Measurements from ENCODE around the gene ARCN1. TPM values are rescaled to one million over a fixed set of nuclear protein-coding genes. Genes with fewer than 3 reads are reported as not detected.

The ARCN1 gene
- polyA plus RNA-seq, 1 donor, result 139 TPM

GRCh38 chr11:118636569-118637290 is 64.5 kb downstream of the ARCN1 start:
- Histone ChIP-seq H3K27me3 (ENCODE audit: control insufficient read depth, insufficient read depth, low read length) (no peaks in the 10 kb centered on the region), H3K4me3 (ENCODE audit: low read length) (no peak overlapping the region), H3K9me3 (ENCODE audit: control insufficient read depth, low read depth, low read length) (no peaks in the 10 kb centered on the region), H3K27ac (ENCODE audit: low read length) (no peak overlapping the region), H3K36me3 (ENCODE audit: control insufficient read depth, insufficient read depth, low read length) (peaks cover 39% of the 10 kb centered on the region), H3K4me1 (ENCODE audit: control insufficient read depth, insufficient read depth, low read length) (peaks cover 46% of the 10 kb centered on the region)
- WGBS (ENCODE audit: insufficient coverage, low lambda C conversion rate), result no CpG with 5 or more reads among the region's 8 CpGs
- no peak for DNase-seq

DNA sequence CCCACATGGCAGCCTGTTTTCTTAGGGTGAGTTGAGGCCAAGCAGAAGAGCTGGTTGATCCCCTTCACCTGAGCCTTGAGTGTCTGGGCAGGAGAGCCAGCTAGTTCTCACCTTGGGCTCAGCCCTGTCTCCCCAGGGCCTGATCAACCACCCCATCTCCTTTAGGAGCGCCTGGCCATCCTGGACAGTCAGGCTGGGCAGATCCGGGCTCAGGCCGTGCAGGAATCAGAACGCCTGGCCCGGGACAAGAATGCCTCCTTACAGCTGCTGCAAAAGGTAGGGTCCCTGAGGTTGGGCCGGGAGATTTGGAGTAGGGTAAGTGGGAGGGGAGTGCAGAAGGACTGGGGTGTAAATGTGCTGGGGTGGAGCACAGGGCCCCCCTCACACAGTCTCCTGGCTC is 66.5 kb downstream of the ARCN1 start:
- Histone ChIP-seq H3K4me3 (ENCODE audit: low read length) (no peak overlapping the region), H3K27me3 (ENCODE audit: control insufficient read depth, insufficient read depth, low read length) (no peaks in the 10 kb centered on the region), H3K4me1 (ENCODE audit: control insufficient read depth, insufficient read depth, low read length) (peaks cover 46% of the 10 kb centered on the region), H3K9me3 (ENCODE audit: control insufficient read depth, low read depth, low read length) (no peaks in the 10 kb centered on the region), H3K36me3 (ENCODE audit: control insufficient read depth, insufficient read depth, low read length) (peaks cover 44% of the 10 kb centered on the region), H3K27ac (ENCODE audit: low read length) (no peak overlapping the region)
- no peak for DNase-seq
- WGBS (ENCODE audit: insufficient coverage, low lambda C conversion rate), result no CpG with 5 or more reads among the region's 6 CpGs

- Histone ChIP-seq H3K36me3 (ENCODE audit: control insufficient read depth, insufficient read depth, low read length) (peaks cover 53% of the 10 kb centered on the region), H3K9me3 (ENCODE audit: control insufficient read depth, low read depth, low read length) (no peaks in the 10 kb centered on the region), H3K4me3 (ENCODE audit: low read length) (no peak overlapping the region), H3K27me3 (ENCODE audit: control insufficient read depth, insufficient read depth, low read length) (no peaks in the 10 kb centered on the region), H3K4me1 (ENCODE audit: control insufficient read depth, insufficient read depth, low read length) (peaks cover 35% of the 10 kb centered on the region), H3K27ac (ENCODE audit: low read length) (no peak overlapping the region)
- WGBS (ENCODE audit: insufficient coverage, low lambda C conversion rate), result no CpG with 5 or more reads among the region's 4 CpGs
- DNase-seq, result no peak
Measured at GRCh38 chr11:118639899-118640298, 67.7 kb downstream of the ARCN1 start.

GRCh38 chr11:118640332-118641154 is 68.3 kb downstream of the ARCN1 start:
- peaks cover 30% of the 10 kb centered on the region for H3K4me1 ChIP-seq (ENCODE audit: control insufficient read depth, insufficient read depth, low read length)
- H3K27me3 ChIP-seq (ENCODE audit: control insufficient read depth, insufficient read depth, low read length), result no peaks in the 10 kb centered on the region
- no CpG with 5 or more reads among the region's 5 CpGs for WGBS (ENCODE audit: insufficient coverage, low lambda C conversion rate)
- no peak overlapping the region for H3K4me3 ChIP-seq (ENCODE audit: low read length)
- no peak for DNase-seq
- no peaks in the 10 kb centered on the region for H3K9me3 ChIP-seq (ENCODE audit: control insufficient read depth, low read depth, low read length)
- H3K27ac ChIP-seq (ENCODE audit: low read length), result no peak overlapping the region
- H3K36me3 ChIP-seq (ENCODE audit: control insufficient read depth, insufficient read depth, low read length), result peaks cover 60% of the 10 kb centered on the region

GRCh38 chr11:118641397-118642019 is 69.3 kb downstream of the ARCN1 start:
- no peaks in the 10 kb centered on the region for H3K27me3 ChIP-seq (ENCODE audit: control insufficient read depth, insufficient read depth, low read length)
- no peaks in the 10 kb centered on the region for H3K9me3 ChIP-seq (ENCODE audit: control insufficient read depth, low read depth, low read length)
- peak; percentile 88 to 93 for DNase-seq
- H3K4me1 ChIP-seq (ENCODE audit: control insufficient read depth, insufficient read depth, low read length), result peaks cover 30% of the 10 kb centered on the region
- peaks cover 56% of the 10 kb centered on the region for H3K36me3 ChIP-seq (ENCODE audit: control insufficient read depth, insufficient read depth, low read length)
- no CpG with 5 or more reads among the region's 11 CpGs for WGBS (ENCODE audit: insufficient coverage, low lambda C conversion rate)
- no peak overlapping the region for H3K4me3 ChIP-seq (ENCODE audit: low read length)
- peak overlapping the region; percentile 62 for H3K27ac ChIP-seq (ENCODE audit: low read length)

DNA sequence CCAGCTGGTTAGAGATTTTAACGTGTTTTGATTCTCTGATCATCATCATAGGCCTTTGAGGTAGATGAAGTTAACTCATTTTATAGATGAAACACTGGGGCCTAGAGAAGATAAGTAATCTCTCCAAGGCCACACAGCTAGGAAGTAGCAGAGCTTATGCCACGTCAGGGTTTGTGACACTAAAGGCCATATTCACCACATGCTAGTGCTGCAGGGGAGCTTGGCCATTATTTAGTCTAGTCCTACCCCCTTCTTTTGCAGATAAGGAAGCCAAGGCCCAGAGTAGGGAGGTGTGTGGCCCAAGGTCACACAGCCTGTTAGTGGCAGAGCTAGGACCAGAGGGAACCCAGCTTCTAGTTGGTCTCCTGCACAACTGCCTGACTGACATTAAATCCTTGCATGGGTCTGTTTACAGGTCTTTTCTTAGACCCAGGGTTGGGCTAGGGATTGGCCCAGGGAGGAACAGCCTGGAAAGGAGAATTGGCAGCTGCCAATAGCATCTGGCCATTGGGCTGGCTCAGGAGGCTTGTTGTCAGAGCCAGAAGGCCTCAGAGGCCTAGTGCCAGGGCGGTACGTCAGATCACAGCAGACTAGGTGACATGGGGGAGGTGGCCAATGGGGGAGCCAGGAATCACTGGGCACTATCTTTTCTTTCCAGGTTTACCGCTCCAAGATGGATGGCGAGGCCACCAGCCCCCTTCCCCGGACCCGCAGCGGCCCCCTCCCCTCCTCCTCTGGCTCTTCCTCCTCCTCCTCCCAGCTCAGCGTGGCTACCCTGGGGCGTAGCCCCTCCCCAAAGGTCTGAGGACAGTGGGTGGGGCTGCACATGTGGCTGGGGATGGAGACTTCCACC is 71.2 kb downstream of the ARCN1 start:
- no peak for DNase-seq
- no peak overlapping the region for H3K4me3 ChIP-seq (ENCODE audit: low read length)
- H3K27ac ChIP-seq (ENCODE audit: low read length), result no peak overlapping the region
- no peaks in the 10 kb centered on the region for H3K9me3 ChIP-seq (ENCODE audit: control insufficient read depth, low read depth, low read length)
- peaks cover 59% of the 10 kb centered on the region for H3K36me3 ChIP-seq (ENCODE audit: control insufficient read depth, insufficient read depth, low read length)
- H3K4me1 ChIP-seq (ENCODE audit: control insufficient read depth, insufficient read depth, low read length), result peaks cover 30% of the 10 kb centered on the region
- WGBS (ENCODE audit: insufficient coverage, low lambda C conversion rate), result no CpG with 5 or more reads among the region's 11 CpGs
- H3K27me3 ChIP-seq (ENCODE audit: control insufficient read depth, insufficient read depth, low read length), result no peaks in the 10 kb centered on the region

- Histone ChIP-seq H3K9me3 (ENCODE audit: control insufficient read depth, low read depth, low read length) (no peaks in the 10 kb centered on the region), H3K4me3 (ENCODE audit: low read length) (no peak overlapping the region), H3K4me1 (ENCODE audit: control insufficient read depth, insufficient read depth, low read length) (peaks cover 30% of the 10 kb centered on the region), H3K27me3 (ENCODE audit: control insufficient read depth, insufficient read depth, low read length) (no peaks in the 10 kb centered on the region), H3K27ac (ENCODE audit: low read length) (no peak overlapping the region), H3K36me3 (ENCODE audit: control insufficient read depth, insufficient read depth, low read length) (peaks cover 59% of the 10 kb centered on the region)
- no CpG with 5 or more reads among the region's 7 CpGs for WGBS (ENCODE audit: insufficient coverage, low lambda C conversion rate)
- DNase-seq, result no peak
Measured at GRCh38 chr11:118643995-118644345, 71.8 kb downstream of the ARCN1 start.

DNA sequence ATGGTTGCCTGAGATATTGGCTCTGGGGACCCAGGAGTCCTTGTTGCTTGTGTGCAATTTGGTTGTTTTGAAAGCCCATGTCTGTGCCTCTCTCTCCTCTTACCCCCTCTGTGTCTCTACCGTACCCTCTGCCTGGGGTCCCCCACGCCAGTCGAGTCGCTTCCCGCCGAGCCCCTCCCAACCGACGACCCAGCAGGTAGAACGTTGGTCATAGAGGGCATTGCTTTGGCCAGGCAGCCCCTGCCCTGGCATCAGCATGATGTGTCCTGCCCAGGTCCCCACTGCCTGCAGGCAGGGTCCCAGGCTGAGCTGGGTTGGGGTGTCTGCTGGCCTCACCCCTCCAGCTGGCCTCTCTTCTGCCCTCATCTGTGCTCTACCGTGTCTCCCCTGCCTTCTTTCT is 72.3 kb downstream of the ARCN1 start:
- H3K9me3 ChIP-seq (ENCODE audit: control insufficient read depth, low read depth, low read length), result no peaks in the 10 kb centered on the region
- no CpG with 5 or more reads among the region's 10 CpGs for WGBS (ENCODE audit: insufficient coverage, low lambda C conversion rate)
- no peak overlapping the region for H3K27ac ChIP-seq (ENCODE audit: low read length)
- no peak overlapping the region for H3K4me3 ChIP-seq (ENCODE audit: low read length)
- H3K27me3 ChIP-seq (ENCODE audit: control insufficient read depth, insufficient read depth, low read length), result no peaks in the 10 kb centered on the region
- peaks cover 30% of the 10 kb centered on the region for H3K4me1 ChIP-seq (ENCODE audit: control insufficient read depth, insufficient read depth, low read length)
- DNase-seq, result no peak
- peaks cover 56% of the 10 kb centered on the region for H3K36me3 ChIP-seq (ENCODE audit: control insufficient read depth, insufficient read depth, low read length)

- WGBS (ENCODE audit: insufficient coverage, low lambda C conversion rate), result no CpG with 5 or more reads among the region's 24 CpGs
- Histone ChIP-seq H3K4me3 (ENCODE audit: low read length) (no peak overlapping the region), H3K4me1 (ENCODE audit: control insufficient read depth, insufficient read depth, low read length) (peaks cover 37% of the 10 kb centered on the region), H3K9me3 (ENCODE audit: control insufficient read depth, low read depth, low read length) (no peaks in the 10 kb centered on the region), H3K36me3 (ENCODE audit: control insufficient read depth, insufficient read depth, low read length) (peaks cover 55% of the 10 kb centered on the region), H3K27me3 (ENCODE audit: control insufficient read depth, insufficient read depth, low read length) (no peaks in the 10 kb centered on the region), H3K27ac (ENCODE audit: low read length) (no peak overlapping the region)
- no peak for DNase-seq
Measured at GRCh38 chr11:118645066-118645715, 73.0 kb downstream of the ARCN1 start.
